H1 (cell line): ENCODE data around the gene PAK1IP1. TPM values are rescaled to one million over a fixed set of nuclear protein-coding genes. Genes with fewer than 3 reads are reported as not detected.

ENCODE experiments used
- CTCF ChIA-PET: fragments of 300-600 bp; sonication (Branson Sonifier 250); formaldehyde crosslinking; loops from one replicate; lab custom pipeline; 2021; ENCODE audit not compliant: partially characterized antibody; lab: Charles Lee
- POLR2A ChIA-PET: fragments of 300-600 bp; sonication (Branson Sonifier 250); formaldehyde crosslinking; loops from one replicate; lab custom pipeline; 2021; ENCODE audit warnings: inconsistent platforms; ENCODE audit not compliant: partially characterized antibody; lab: Charles Lee
- DNase-seq, 2 experiments: peaks; one replicate each; pipeline versions ENCODE4 v3.0.0 to v3.0.0-alpha.2; 2010 to 2022; ENCODE audit warnings: low spot score in 2 of 2, low read depth in 1 of 2, mixed read lengths in 1 of 2
- FAIRE-seq: peaks from 2 replicates; lab custom pipeline; 2011; peaks lifted over from hg19 to GRCh38; lab: Jason Lieb, UNC
- H2AFZ ChIP-seq: 2 replicates; pipeline ENCODE4 v1.8.1; 2012; ENCODE audit warnings: low read length, inconsistent platforms
- H2AK5ac ChIP-seq: 2 replicates; pipeline ENCODE4 v1.6.1; 2013; ENCODE audit warnings: low read depth, low read length
- H2BK120ac ChIP-seq: replicated peaks from 2 replicates; pipeline ENCODE3; 2013; ENCODE audit warnings: low read depth, low read length, inconsistent platforms
- H2BK12ac ChIP-seq: 2 replicates; pipeline ENCODE4 v1.6.1; 2013; ENCODE audit warnings: low read depth, low read length
- H2BK15ac ChIP-seq: 2 replicates; pipeline ENCODE4 v1.6.1; 2013; ENCODE audit warnings: low read length
- H2BK20ac ChIP-seq: 2 replicates; pipeline ENCODE4 v1.6.1; 2013; ENCODE audit warnings: low read length
- H2BK5ac ChIP-seq: 2 replicates; pipeline ENCODE4 v1.6.1; 2013; ENCODE audit warnings: low read depth, low read length
- H3K14ac ChIP-seq: 2 replicates; pipeline ENCODE4 v1.6.1; 2013; ENCODE audit warnings: inconsistent platforms; ENCODE audit not compliant: insufficient read length
- H3K18ac ChIP-seq: 2 replicates; pipeline ENCODE4 v1.6.1; 2013; ENCODE audit warnings: low read length; ENCODE audit errors: extremely low read depth
- H3K23ac ChIP-seq: 2 replicates; pipeline ENCODE4 v1.6.1; 2013; ENCODE audit warnings: inconsistent platforms; ENCODE audit not compliant: insufficient read length
- H3K23me2 ChIP-seq: 2 replicates; pipeline ENCODE4 v1.6.1; 2013; ENCODE audit warnings: low read depth, low read length
- H3K27ac ChIP-seq: 2 replicates; pipeline ENCODE4 v1.6.1; 2011; ENCODE audit warnings: low read depth, low read length, inconsistent platforms
- H3K27me3 ChIP-seq, 4 experiments: replicated peaks in 1 of 4; 1 replicate in 1 of 4; 2 replicates in 3 of 4; pipeline versions ENCODE4 v1.6.1 to v1.8.1; 2011 to 2013; ENCODE audit warnings: low read length in 3 of 4, mild to moderate bottlenecking in 3 of 4, inconsistent platforms in 2 of 4, mixed read lengths in 2 of 4, moderate library complexity in 1 of 4; ENCODE audit not compliant: control insufficient read depth in 3 of 4, insufficient read depth in 3 of 4; ENCODE audit errors: extremely low read depth in 1 of 4
- H3K36me3 ChIP-seq, 4 experiments: 2 replicates each; pipeline versions ENCODE4 v1.6.1 to v1.8.1; 2011 to 2013; ENCODE audit warnings: mild to moderate bottlenecking in 4 of 4, low read length in 3 of 4, moderate library complexity in 2 of 4, control low read depth in 1 of 4, inconsistent platforms in 1 of 4; ENCODE audit not compliant: insufficient read depth in 4 of 4, control insufficient read depth in 2 of 4
- H3K4ac ChIP-seq: replicated peaks from 2 replicates; pipeline ENCODE3; 2013; ENCODE audit warnings: low read length, low read depth, mixed read lengths, inconsistent platforms; ENCODE audit not compliant: insufficient read length
- H3K4me1 ChIP-seq, 4 experiments: replicated peaks in 1 of 4; 1 replicate in 1 of 4; 2 replicates in 3 of 4; pipeline versions ENCODE4 v1.6.1 to v1.8.1; 2011 to 2013; ENCODE audit warnings: low read length in 3 of 4, inconsistent platforms in 2 of 4, mixed read lengths in 1 of 4; ENCODE audit not compliant: insufficient read depth in 4 of 4, control insufficient read depth in 3 of 4
- H3K4me2 ChIP-seq, 2 experiments: 2 replicates each; pipeline versions ENCODE4 v1.6.1 to v1.8.1; 2011 to 2013; ENCODE audit warnings: low read depth in 2 of 2, low read length in 2 of 2, control low read depth in 1 of 2, inconsistent platforms in 1 of 2, mild to moderate bottlenecking in 1 of 2; ENCODE audit not compliant: insufficient read depth in 1 of 2
- H3K4me3 ChIP-seq, 4 experiments: fragments of 200-600, 300-600 bp in 1 of 4; sonication (generic), shearing (Covaris generic), sonication (Bioruptor Twin) in 1 of 4; 2 replicates each; pipeline versions ENCODE4 v1.5.1 to v1.8.1; 2011 to 2016; ENCODE audit warnings: low read length in 4 of 4, low read depth in 3 of 4, control low read depth in 2 of 4, inconsistent platforms in 2 of 4, mild to moderate bottlenecking in 2 of 4, mixed read lengths in 1 of 4, moderate library complexity in 1 of 4; ENCODE audit not compliant: insufficient read depth in 2 of 4; ENCODE audit errors: extremely low read depth in 1 of 4
- H3K56ac ChIP-seq: replicated peaks from 2 replicates; pipeline ENCODE3; 2013; ENCODE audit warnings: low read depth, mild to moderate bottlenecking, mixed read lengths, low read length, inconsistent platforms; ENCODE audit not compliant: insufficient read length
- H3K79me1 ChIP-seq: 2 replicates; pipeline ENCODE4 v1.6.1; 2013; ENCODE audit warnings: low read depth, low read length, control low read depth
- H3K79me2 ChIP-seq, 2 experiments: 2 replicates each; pipeline versions ENCODE4 v1.6.1 to v1.8.1; 2012 to 2013; ENCODE audit warnings: low read length in 2 of 2, mild to moderate bottlenecking in 2 of 2, inconsistent platforms in 1 of 2; ENCODE audit not compliant: insufficient read depth in 2 of 2, control insufficient read depth in 1 of 2
- H3K9ac ChIP-seq, 4 experiments: replicated peaks in 1 of 4; 1 replicate in 1 of 4; 2 replicates in 3 of 4; pipeline versions ENCODE4 v1.6.1 to v1.8.1; 2011 to 2013; ENCODE audit warnings: low read depth in 3 of 4, low read length in 3 of 4, control low read depth in 2 of 4, mild to moderate bottlenecking in 2 of 4, moderate library complexity in 2 of 4, inconsistent platforms in 1 of 4; ENCODE audit errors: extremely low read depth in 1 of 4
- H3K9me3 ChIP-seq, 2 experiments: 2 replicates each; pipeline versions ENCODE4 v1.6.1 to v1.8.1; 2012 to 2013; ENCODE audit warnings: mild to moderate bottlenecking in 2 of 2, moderate library complexity in 2 of 2, control low read depth in 1 of 2, inconsistent platforms in 1 of 2, low read depth in 1 of 2, low read length in 1 of 2, mixed read lengths in 1 of 2; ENCODE audit not compliant: insufficient read depth in 2 of 2
- H4K20me1 ChIP-seq, 2 experiments: replicated peaks in 1 of 2; 2 replicates each; pipeline versions ENCODE3 to v1.8.1; 2011 to 2013; ENCODE audit warnings: inconsistent platforms in 2 of 2, low read length in 2 of 2, mild to moderate bottlenecking in 1 of 2; ENCODE audit not compliant: insufficient read depth in 2 of 2, control insufficient read depth in 1 of 2
- H4K5ac ChIP-seq: 2 replicates; pipeline ENCODE4 v1.6.1; 2013; ENCODE audit warnings: low read length, low read depth, mixed read lengths, inconsistent platforms; ENCODE audit not compliant: insufficient read length
- H4K8ac ChIP-seq: 2 replicates; pipeline ENCODE4 v1.8.0; 2013; ENCODE audit warnings: mild to moderate bottlenecking, moderate library complexity, low read length, inconsistent platforms; ENCODE audit not compliant: insufficient read depth; ENCODE audit errors: extremely low read depth
- H4K91ac ChIP-seq: replicated peaks from 2 replicates; pipeline ENCODE3; 2013; ENCODE audit warnings: low read length, mixed read lengths, inconsistent platforms; ENCODE audit not compliant: insufficient read length
- ATF3 ChIP-seq: IDR thresholded peaks from 2 replicates; pipeline ENCODE4 v1.6.1; 2011; ENCODE audit warnings: low read depth, mild to moderate bottlenecking, low read length; ENCODE audit not compliant: insufficient read depth
- CHD2 ChIP-seq: IDR thresholded peaks from 2 replicates; pipeline ENCODE4 v1.6.1; 2012; ENCODE audit warnings: low read length, improper control_type of control experiment
- PHF8 ChIP-seq: fragments of 200-600 bp; sonication (generic); conservative IDR thresholded peaks from 2 replicates; pipeline ENCODE4 v1.7.1; 2012; ENCODE audit warnings: low read depth, mild to moderate bottlenecking, inconsistent platforms, low read length, moderate library complexity
- POLR2A ChIP-seq, 2 experiments: IDR thresholded peaks; 1 replicate in 1 of 2; 2 replicates in 1 of 2; pipeline ENCODE4 v1.6.1; 2011; ENCODE audit warnings: low read depth in 2 of 2, low read length in 2 of 2, mild to moderate bottlenecking in 2 of 2; ENCODE audit errors: control extremely low read depth in 1 of 2
- RAD21 ChIP-seq, 2 experiments: IDR thresholded peaks in 1 of 2; conservative IDR thresholded peaks in 1 of 2; 2 replicates each; pipeline ENCODE4 v1.6.1; 2011; ENCODE audit warnings: low read depth in 2 of 2, low read length in 2 of 2, improper control_type of control experiment in 1 of 2, inconsistent platforms in 1 of 2, mild to moderate bottlenecking in 1 of 2, moderate library complexity in 1 of 2
- SUZ12 ChIP-seq: fragments of 200-600 bp; sonication (generic); IDR thresholded peaks from 2 replicates; pipeline ENCODE4 v1.6.1; 2012; ENCODE audit warnings: mild to moderate bottlenecking, inconsistent platforms, low read length, moderate library complexity, mixed read lengths
- USF2 ChIP-seq: IDR thresholded peaks from 2 replicates; pipeline ENCODE4 v1.6.1; 2011; ENCODE audit warnings: low read length, improper control_type of control experiment
- ZNF274 ChIP-seq: IDR thresholded peaks from 2 replicates; pipeline ENCODE4 v1.7.0; 2012; ENCODE audit warnings: low read length, borderline replicate concordance; ENCODE audit errors: extremely low read depth
- WGBS, 2 experiments: shearing (Covaris generic) in 1 of 2; methylation state at CpG; one replicate each; pipeline versions ENCODE4 v1.1.6 to v1.1.7; 2013 to 2015; ENCODE audit warnings: low lambda C conversion rate in 2 of 2, mixed read lengths in 2 of 2, inconsistent platforms in 1 of 2, low coverage in 1 of 2, missing lambda C conversion rate in 1 of 2; ENCODE audit not compliant: insufficient replicate concordance in 2 of 2, insufficient coverage in 1 of 2, insufficient read length in 1 of 2; ENCODE audit errors: extremely low coverage in 1 of 2, missing lambda C conversion rate in 1 of 2; 5-methylcytosine and 5-hydroxymethylcytosine counted together
- polyA plus RNA-seq, 7 experiments: library from polyadenylated mRNA; depleted of rRNA in 3 of 7; stranded (reverse) in 5 of 7; unstranded in 2 of 7; fragments of >200 nt in 5 of 7; fragments of 200-250 nt in 2 of 7; gene quantifications; 1 replicate in 5 of 7; 2 replicates in 1 of 7; 4 replicates in 1 of 7; pipeline versions ENCODE4 v1.2.1 to v1.2.3, GENCODE V29; 2011 to 2013; ENCODE audit warnings: missing spikeins in 2 of 7, mixed read lengths in 2 of 7
- total RNA-seq: library from RNA; stranded (reverse); fragmentation: NEBNext Ultra II Directional; extraction: Animal tissue kit (Norgen Biotek cat#: 25700); gene quantifications from 2 replicates; pipeline ENCODE4 v1.2.1, GENCODE V29; 2021

Gene PAK1IP1
- total and polyA plus RNA-seq, 2 of the 8 experiments (the other 6 are each of a cell fraction or from before 2014, with no cell fraction given) = 19.7 to 43.6 TPM

GRCh38 chr6:10736731-10737130 is 42.0 kb downstream of the PAK1IP1 start:
- 91% methylated on average over 2 of the region's 2 CpGs; no CpG with 5 or more reads in 1 of the 2 experiments for WGBS, 2 experiments
- no peak overlapping the region for H2BK12ac ChIP-seq
- no peak overlapping the region for H2BK15ac ChIP-seq
- H3K23ac ChIP-seq = no peak overlapping the region
- no peak overlapping the region for H2BK120ac ChIP-seq
- no peaks in the 10 kb centered on the region for H3K9me3 ChIP-seq
- H3K56ac ChIP-seq = no peak overlapping the region
- H3K27me3 ChIP-seq = no peaks in the 10 kb centered on the region
- no peak overlapping the region for H3K18ac ChIP-seq
- H3K4me1 ChIP-seq = no peaks in the 10 kb centered on the region
- no peaks in the 10 kb centered on the region for H3K79me2 ChIP-seq
- CTCF ChIA-PET = interaction anchor here (0.5 to 1.6 kb wide), 3 partner anchors 13 to 254 kb away, joined by 3 read pairs; no protein-coding TSS in a partner anchor
- H2BK20ac ChIP-seq = no peak overlapping the region
- H3K4me3 ChIP-seq = no peak overlapping the region
- H3K9ac ChIP-seq = no peak overlapping the region
- H4K91ac ChIP-seq = no peak overlapping the region
- TF ChIP-seq SUZ12 (no peak), CHD2 (no peak), ZNF274 (no peak), POLR2A (IDR thresholded peaks at IDR 0.05; ENCODE audit: control extremely low read depth in 1 of 2, low read depth in 2 of 2, low read length in 2 of 2) (no peak), USF2 (no peak), RAD21 (IDR thresholded peaks at IDR 0.05 in 1 of 2, conservative IDR thresholded peaks at IDR 0.05 in 1 of 2; ENCODE audit: low read depth in 2 of 2, low read length in 2 of 2) (no peak), PHF8 (no peak), ATF3 (no peak)
- H2BK5ac ChIP-seq = no peak overlapping the region
- H3K79me1 ChIP-seq = no peaks in the 10 kb centered on the region
- peaks cover 0 to 1% of the 10 kb centered on the region in 2 experiments for H4K20me1 ChIP-seq
- no peak for DNase-seq
- H2AK5ac ChIP-seq = no peak overlapping the region
- H3K36me3 ChIP-seq = peaks cover 0 to 14% (median 9%) of the 10 kb centered on the region in 4 experiments; a peak in 4 of 8 replicates
- H4K8ac ChIP-seq = no peak overlapping the region
- POLR2A ChIA-PET = interaction anchor here (1.0 to 2.7 kb wide), 3 partner anchors 10 to 14 kb away, joined by 3 to 9 read pairs (median 4); partner anchors contain the start of gene TMEM14C
- no peak for FAIRE-seq
- H4K5ac ChIP-seq = no peak overlapping the region
- H2AFZ ChIP-seq = no peak overlapping the region
- no peak overlapping the region for H3K4ac ChIP-seq
- H3K23me2 ChIP-seq = no peaks in the 10 kb centered on the region
- no peak overlapping the region for H3K4me2 ChIP-seq
- no peak overlapping the region for H3K27ac ChIP-seq
- no peak overlapping the region for H3K14ac ChIP-seq
